K562 (cell line): ENCODE measurements around the gene FUCA1. TPM values are rescaled to one million over a fixed set of nuclear protein-coding genes. Genes with fewer than 3 reads are reported as not detected.

ENCODE experiments used
- BCOR ChIP-seq: fragments of 450-650 bp; IDR thresholded peaks from 2 replicates; pipeline ENCODE4 v1.6.1; 2016
- CHAMP1 ChIP-seq: fragments of 450-650 bp; IDR thresholded peaks from 2 replicates; pipeline ENCODE4 v1.6.1; 2016; ENCODE audit warnings: mild to moderate bottlenecking
- CREB1 ChIP-seq, 2 experiments: sonication (generic) in 1 of 2; formaldehyde crosslinking in 1 of 2; IDR thresholded peaks; 2 replicates each; pipeline versions ENCODE4 v1.6.1 to v1.8.0; 2012 to 2022; ENCODE audit warnings: inconsistent platforms in 1 of 2, mild to moderate bottlenecking in 1 of 2, missing genetic modification reagents in 1 of 2, moderate library complexity in 1 of 2
- E2F8 ChIP-seq: fragments of 450-650 bp; IDR thresholded peaks from 2 replicates; pipeline ENCODE4 v1.7.1; 2018; ENCODE audit warnings: mild to moderate bottlenecking, low read depth; ENCODE audit not compliant: partially characterized antibody
- EP400 ChIP-seq: fragments of 450-650 bp; IDR thresholded peaks from 2 replicates; pipeline ENCODE4 v1.6.1; 2017; ENCODE audit warnings: antibody characterized with exemption, mild to moderate bottlenecking, moderate library complexity
- ILF3 ChIP-seq: fragments of 450-650 bp; IDR thresholded peaks from 2 replicates; pipeline ENCODE4 v1.6.1; 2018; ENCODE audit warnings: antibody characterized with exemption, mild to moderate bottlenecking, moderate library complexity, borderline replicate concordance
- NFE2 ChIP-seq: IDR thresholded peaks from 2 replicates; pipeline ENCODE4 v1.6.1; 2014; ENCODE audit warnings: antibody characterized with exemption, low read depth
- NR3C1 ChIP-seq: sonication (generic); formaldehyde crosslinking; IDR thresholded peaks from 2 replicates; pipeline ENCODE4 v1.8.1; 2022; ENCODE audit warnings: missing genetic modification reagents
- RB1 ChIP-seq: fragments of 450-650 bp; IDR thresholded peaks from 2 replicates; pipeline ENCODE4 v1.6.1; 2017; ENCODE audit warnings: low read depth, mild to moderate bottlenecking
- SNIP1 ChIP-seq: fragments of 450-650 bp; IDR thresholded peaks from 2 replicates; pipeline ENCODE4 v1.7.1; 2017; ENCODE audit warnings: low read depth, mild to moderate bottlenecking
- TEAD1 ChIP-seq, 2 experiments: fragments of 450-650 bp in 1 of 2; sonication (generic) in 1 of 2; formaldehyde crosslinking; IDR thresholded peaks; 2 replicates each; pipeline versions ENCODE4 v1.4.0 to v1.8.0; 2020 to 2022; ENCODE audit warnings: mild to moderate bottlenecking in 2 of 2, missing genetic modification reagents in 1 of 2
- THAP12 ChIP-seq: fragments of 250-450 bp; sonication (Bioruptor Pico); IDR thresholded peaks from 2 replicates; pipeline ENCODE4 v1.9.0; 2021; ENCODE audit warnings: mild to moderate bottlenecking, inconsistent platforms
- ZNF165 ChIP-seq: fragments of 250-450 bp; sonication (Bioruptor Pico); IDR thresholded peaks from 2 replicates; pipeline ENCODE4 v1.4.0; 2020; ENCODE audit warnings: borderline replicate concordance
- ZNF609 ChIP-seq: sonication (generic); formaldehyde crosslinking; IDR thresholded peaks from 2 replicates; pipeline ENCODE4 v1.8.1; 2023; ENCODE audit warnings: missing genetic modification reagents, mild to moderate bottlenecking, borderline replicate concordance
- polyA plus RNA-seq, 8 experiments: library from polyadenylated mRNA; depleted of rRNA in 4 of 8; stranded (reverse) in 5 of 8; unstranded in 3 of 8; fragments of >200 nt; fragmentation: Nextera tagmentation in 2 of 8; fragmentation: Illumina TruSeq in 1 of 8; extraction: Ambion mirVana in 2 of 8; extraction: Trizol in 1 of 8; gene quantifications; 2 replicates each; pipeline versions ENCODE4 v1.2.1 to v1.2.3, GENCODE V29; 2011 to 2014; ENCODE audit warnings: inconsistent platforms in 1 of 8, missing spikeins in 1 of 8
- total RNA-seq, 7 experiments: library from RNA; depleted of rRNA in 6 of 7; stranded (reverse); fragments of >200 nt in 6 of 7; fragmentation: Illumina TruSeq in 2 of 7; extraction: Trizol in 2 of 7; gene quantifications; 2 replicates each; pipeline versions ENCODE4 v1.2.1 to v1.2.3, GENCODE V29; 2011 to 2021; ENCODE audit warnings: low replicate concordance in 1 of 7

Gene FUCA1
- total and polyA plus RNA-seq, 9 of the 15 experiments (the other 6 are each of a cell fraction or from before 2014, with no cell fraction given), result 7.0 to 20.5 (median 13.5) TPM

- TF ChIP-seq TEAD1 (CRISPR knock-in tag; IDR thresholded peaks at IDR 0.05), result 0 out of 4 replicates have a peak, but pooled peaks of 1 of the 2 experiments have one; percentile 14
- no peak for TF ChIP-seq EP400
- TF ChIP-seq THAP12, result no peak
- TF ChIP-seq RB1, result 0 out of 2 replicates have a peak, but pooled peaks have one; percentile 26
- no peak for TF ChIP-seq ZNF609
- no peak for TF ChIP-seq CREB1 (IDR thresholded peaks at IDR 0.05)
- 0 out of 2 replicates have a peak, but pooled peaks have one; percentile 45 for TF ChIP-seq CREB1 (CRISPR knock-in tag; IDR thresholded peaks at IDR 0.05)
- no peak for TF ChIP-seq BCOR
- no peak for TF ChIP-seq ILF3
- no peak for TF ChIP-seq NFE2
- TF ChIP-seq CHAMP1, result no peak
- TF ChIP-seq E2F8, result no peak
- no peak for TF ChIP-seq SNIP1
- TF ChIP-seq ZNF165, result no peak
- no peak for TF ChIP-seq NR3C1 (CRISPR knock-in tag)
Measured at GRCh38 chr1:23798662-23799142, 69.4 kb downstream of the FUCA1 start (continued).
